HFFc6 (cell line): ENCODE measurements around the gene MYOCD. TPM values are rescaled to one million over a fixed set of nuclear protein-coding genes. Genes with fewer than 3 reads are reported as not detected.
A peak's percentile ranks its signal among the peaks of the same experiment; 100 is the strongest.

Experiments
- DNase-seq: peaks from one replicate; pipeline ENCODE4 v3.0.0-alpha.2; 2018
- H3K27ac Mint-ChIP-seq: 2 replicates; pipeline ENCODE4 v1.8.0; 2020; ENCODE audit warnings: mild to moderate bottlenecking, mixed read lengths
- H3K27me3 Mint-ChIP-seq: 2 replicates; pipeline ENCODE4 v1.8.0; 2021; ENCODE audit warnings: mild to moderate bottlenecking, moderate library complexity, mixed read lengths; ENCODE audit not compliant: insufficient read depth
- H3K36me3 Mint-ChIP-seq: 2 replicates; pipeline ENCODE4 v1.8.0; 2021; ENCODE audit warnings: low read depth, mixed read lengths
- H3K4me1 Mint-ChIP-seq: 2 replicates; pipeline ENCODE4 v1.8.0; 2020; ENCODE audit warnings: low read depth, mixed read lengths
- H3K4me3 Mint-ChIP-seq: 2 replicates; pipeline ENCODE4 v1.8.0; 2020; ENCODE audit warnings: mild to moderate bottlenecking, moderate library complexity, mixed read lengths
- H3K9me3 Mint-ChIP-seq: 2 replicates; pipeline ENCODE4 v1.8.0; 2020; ENCODE audit warnings: mild to moderate bottlenecking, mixed read lengths
- CTCF ChIP-seq: fragments of 200-600 bp; sonication (generic); IDR thresholded peaks from 2 replicates; pipeline ENCODE4 v1.5.0; 2021; ENCODE audit warnings: antibody characterized with exemption, mild to moderate bottlenecking
- total RNA-seq, 6 experiments: library from RNA; stranded (reverse); fragmentation: NEBNext Ultra II Directional; extraction: Animal tissue kit (Norgen Biotek cat#: 25700); gene quantifications; 2 replicates in 1 of 6; 3 replicates in 5 of 6; pipeline ENCODE4 v1.2.3, GENCODE V29; 2021

Gene MYOCD
- total RNA-seq, 6 experiments from 2014 or later, result 6.5 to 8.5 (median 7.1) TPM

- TF ChIP-seq CTCF, result peak; percentile 79
- peak; percentile 71 for DNase-seq
- Mint-ChIP-seq H3K4me3 (peak overlapping the region; percentile 92), H3K36me3 (no peaks in the 10 kb centered on the region), H3K4me1 (peaks cover 37% of the 10 kb centered on the region), H3K9me3 (no peaks in the 10 kb centered on the region), H3K27ac (peak overlapping the region; percentile 36; the same call in 1 of the 2 replicates), H3K27me3 (peaks cover 1% of the 10 kb centered on the region; the same call in 1 of the 2 replicates)
Observed at GRCh38 chr17:12667299-12667958, 1.7 kb downstream of the MYOCD start.

GRCh38 chr17:12671906-12672305 lies 6.2 kb downstream of the MYOCD start:
- DNase-seq, result no peak
- Mint-ChIP-seq H3K9me3 (no peaks in the 10 kb centered on the region), H3K4me3 (no peak overlapping the region), H3K27ac (no peak overlapping the region), H3K36me3 (no peaks in the 10 kb centered on the region), H3K4me1 (peaks cover 31% of the 10 kb centered on the region), H3K27me3 (no peaks in the 10 kb centered on the region)
- no peak for TF ChIP-seq CTCF

DNA sequence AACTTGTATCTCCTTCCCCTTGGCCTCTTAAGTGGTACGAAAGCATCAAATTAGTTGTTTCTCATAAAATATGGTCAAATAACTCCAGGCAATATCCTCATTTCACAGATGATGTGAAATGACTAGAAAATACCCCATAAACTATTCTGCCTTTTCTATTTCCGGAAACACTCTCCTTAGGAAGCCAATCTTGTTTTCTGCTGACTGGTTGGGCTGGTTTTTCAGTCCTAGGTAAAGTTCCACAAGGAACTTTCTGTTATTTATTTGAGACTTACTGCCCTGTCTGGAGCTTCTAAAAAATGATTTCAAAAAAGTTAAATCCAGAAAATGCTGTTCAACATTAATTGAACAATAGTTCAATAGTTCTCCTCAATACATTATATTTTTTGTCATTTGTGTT lies 7.3 kb downstream of the MYOCD start:
- Mint-ChIP-seq H3K9me3 (no peaks in the 10 kb centered on the region), H3K27ac (no peak overlapping the region), H3K27me3 (no peaks in the 10 kb centered on the region), H3K4me1 (peaks cover 24% of the 10 kb centered on the region), H3K4me3 (no peak overlapping the region), H3K36me3 (no peaks in the 10 kb centered on the region)
- DNase-seq, result no peak
- TF ChIP-seq CTCF, result no peak

- Mint-ChIP-seq H3K4me1 (peaks cover 24% of the 10 kb centered on the region), H3K36me3 (no peaks in the 10 kb centered on the region), H3K27ac (no peak overlapping the region), H3K27me3 (no peaks in the 10 kb centered on the region), H3K9me3 (no peaks in the 10 kb centered on the region), H3K4me3 (no peak overlapping the region)
- peak; percentile 51 for DNase-seq
- no peak for TF ChIP-seq CTCF
Observed at GRCh38 chr17:12673788-12674187, 8.1 kb downstream of the MYOCD start.

GRCh38 chr17:12680407-12680897 lies 14.8 kb downstream of the MYOCD start:
- H3K9me3 Mint-ChIP-seq, result no peaks in the 10 kb centered on the region
- H3K4me1 Mint-ChIP-seq, result peaks cover 4% of the 10 kb centered on the region; the same call in 1 of the 2 replicates
- TF ChIP-seq CTCF, result no peak
- peak overlapping the region; percentile 35; the same call in 1 of the 2 replicates for H3K4me3 Mint-ChIP-seq
- no peak overlapping the region for H3K27ac Mint-ChIP-seq
- DNase-seq, result no peak
- H3K36me3 Mint-ChIP-seq, result no peaks in the 10 kb centered on the region
- H3K27me3 Mint-ChIP-seq, result no peaks in the 10 kb centered on the region; the same call in 1 of the 2 replicates
